ENCODE results near the gene TOP2B.

DNA sequence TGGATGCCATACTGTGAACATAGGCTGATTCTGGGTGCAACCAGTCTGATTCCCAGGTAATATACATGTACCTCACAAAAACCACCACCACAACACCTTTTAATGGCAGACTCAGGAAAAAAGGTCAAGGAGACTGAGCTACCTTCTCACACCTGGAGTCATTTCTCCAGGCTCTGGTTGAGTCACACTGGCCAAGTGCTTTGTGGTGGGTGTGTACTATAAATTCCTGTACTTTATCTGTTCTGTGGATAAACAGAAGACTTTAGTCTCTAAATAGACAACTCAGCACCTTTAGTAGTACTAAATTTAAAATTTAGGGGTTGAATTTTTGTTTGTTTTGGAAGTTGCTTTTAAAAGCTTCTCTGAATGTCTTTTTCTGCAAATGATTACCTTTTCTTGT, 46.7 kb downstream of the TOP2B start:
- TF ChIP-seq, protein P1, sequence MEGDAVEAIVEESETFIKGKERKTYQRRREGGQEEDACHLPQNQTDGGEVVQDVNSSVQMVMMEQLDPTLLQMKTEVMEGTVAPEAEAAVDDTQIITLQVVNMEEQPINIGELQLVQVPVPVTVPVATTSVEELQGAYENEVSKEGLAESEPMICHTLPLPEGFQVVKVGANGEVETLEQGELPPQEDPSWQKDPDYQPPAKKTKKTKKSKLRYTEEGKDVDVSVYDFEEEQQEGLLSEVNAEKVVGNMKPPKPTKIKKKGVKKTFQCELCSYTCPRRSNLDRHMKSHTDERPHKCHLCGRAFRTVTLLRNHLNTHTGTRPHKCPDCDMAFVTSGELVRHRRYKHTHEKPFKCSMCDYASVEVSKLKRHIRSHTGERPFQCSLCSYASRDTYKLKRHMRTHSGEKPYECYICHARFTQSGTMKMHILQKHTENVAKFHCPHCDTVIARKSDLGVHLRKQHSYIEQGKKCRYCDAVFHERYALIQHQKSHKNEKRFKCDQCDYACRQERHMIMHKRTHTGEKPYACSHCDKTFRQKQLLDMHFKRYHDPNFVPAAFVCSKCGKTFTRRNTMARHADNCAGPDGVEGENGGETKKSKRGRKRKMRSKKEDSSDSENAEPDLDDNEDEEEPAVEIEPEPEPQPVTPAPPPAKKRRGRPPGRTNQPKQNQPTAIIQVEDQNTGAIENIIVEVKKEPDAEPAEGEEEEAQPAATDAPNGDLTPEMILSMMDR (conservative IDR thresholded peaks at IDR 0.05 in 1 of 2, IDR thresholded peaks at IDR 0.05 in 1 of 2; ENCODE audit: low read depth in 1 of 2, low read length in 2 of 2): no peak
- no peak for TF ChIP-seq EZH2 (IDR thresholded peaks at IDR 0.05; ENCODE audit: low read length, missing control alignments)
